NB4 (cell line): ENCODE measurements around the gene RBMS1.

Source experiments
- DNase-seq: peaks from one replicate; pipeline ENCODE4 v3.0.0; 2010; ENCODE audit warnings: low read depth
- H3K4me3 ChIP-seq: one replicate; pipeline ENCODE4 v1.5.1; 2011; ENCODE audit warnings: mild to moderate bottlenecking, low read depth, low read length, moderate library complexity
- CTCF ChIP-seq: IDR thresholded peaks from one replicate; pipeline ENCODE4 v1.5.1; 2012; ENCODE audit warnings: low read depth, low read length
- MYC ChIP-seq: IDR thresholded peaks from 2 replicates; pipeline ENCODE4 v1.6.1; 2011; ENCODE audit warnings: low read depth, low read length
- POLR2A ChIP-seq: IDR thresholded peaks from 2 replicates; pipeline ENCODE4 v1.6.1; 2011; ENCODE audit warnings: mild to moderate bottlenecking; ENCODE audit not compliant: insufficient read length; ENCODE audit errors: extremely low read depth
- TF ChIP-seq, protein P1 (sequence below): IDR thresholded peaks from 2 replicates; pipeline ENCODE4 v1.6.1; 2011; ENCODE audit warnings: low read depth, low read length

The RBMS1 gene

DNA sequence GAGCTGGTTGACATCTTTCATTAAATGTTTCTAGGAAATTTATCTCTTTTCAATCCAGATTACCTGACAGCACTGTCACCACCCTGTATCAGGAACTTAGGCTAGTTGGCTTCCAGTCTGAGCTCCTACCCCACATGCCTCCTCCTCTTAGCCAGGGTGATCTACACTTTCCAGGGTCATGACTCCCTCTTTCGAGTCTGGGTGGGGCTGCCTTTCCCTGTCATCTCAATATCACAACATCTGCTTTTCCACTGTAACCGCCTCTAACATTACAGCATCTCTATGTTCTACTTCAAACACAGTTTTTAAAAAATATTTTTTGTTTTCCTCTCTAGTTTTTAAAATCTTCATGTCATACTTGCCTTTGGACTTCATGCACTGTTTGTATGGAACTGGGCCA is 129.2 kb downstream of the RBMS1 start:
- TF ChIP-seq, protein P1, sequence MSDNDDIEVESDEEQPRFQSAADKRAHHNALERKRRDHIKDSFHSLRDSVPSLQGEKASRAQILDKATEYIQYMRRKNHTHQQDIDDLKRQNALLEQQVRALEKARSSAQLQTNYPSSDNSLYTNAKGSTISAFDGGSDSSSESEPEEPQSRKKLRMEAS = no peak
- TF ChIP-seq POLR2A = no peak
- TF ChIP-seq CTCF = no peak
- no peak for TF ChIP-seq MYC

DNA sequence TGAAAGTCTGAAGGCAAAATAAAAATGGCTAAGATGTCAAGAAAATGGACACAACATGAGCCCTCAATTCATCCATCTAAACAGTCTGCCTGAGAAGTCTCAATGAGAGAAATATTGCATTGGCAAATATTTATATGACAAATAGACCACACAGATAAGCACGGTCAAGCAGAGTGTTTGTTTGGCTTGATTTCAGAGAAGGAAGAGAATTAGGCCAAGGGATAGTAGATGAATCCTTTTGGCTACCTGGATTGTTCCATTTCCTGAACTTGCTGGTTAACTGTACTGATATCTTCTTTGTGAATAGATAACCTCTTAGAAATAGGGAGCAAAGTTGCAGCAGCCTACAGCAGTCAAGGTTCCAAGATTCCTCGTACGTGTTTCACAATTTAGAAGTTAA is 129.6 kb downstream of the RBMS1 start:
- TF ChIP-seq MYC (no peak), POLR2A (no peak), CTCF (no peak)
- TF ChIP-seq, protein P1 = no peak
- no peak overlapping the region for H3K4me3 ChIP-seq
- DNase-seq = no peak

More for the DNA sequence above, 129.2 kb downstream of the RBMS1 start:
- no peak for DNase-seq
- H3K4me3 ChIP-seq = no peak overlapping the region

GRCh38 chr2:160363055-160363454 is 130.6 kb downstream of the RBMS1 start:
- DNase-seq = no peak
- H3K4me3 ChIP-seq = no peak overlapping the region
- TF ChIP-seq CTCF (no peak), MYC (no peak), POLR2A (no peak)
- TF ChIP-seq, protein P1 = no peak

DNA sequence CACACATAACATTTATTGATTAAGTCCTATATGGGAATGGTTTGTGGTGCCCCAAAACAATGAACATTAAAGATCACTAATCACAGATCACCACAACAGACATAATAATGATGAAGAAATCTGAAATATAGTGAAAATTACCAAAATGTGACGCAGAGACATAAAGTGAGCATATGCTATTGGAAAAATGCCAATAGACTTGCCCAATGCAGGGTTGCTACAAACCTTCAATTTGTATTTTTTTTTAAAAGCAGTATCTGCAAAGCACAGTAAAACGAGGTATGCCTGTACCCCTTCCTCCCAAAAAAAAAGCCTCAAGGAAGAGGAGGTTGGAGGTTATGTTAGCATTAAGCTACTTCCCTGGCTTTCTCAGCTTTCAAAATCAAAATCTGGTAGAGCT is 131.1 kb downstream of the RBMS1 start:
- TF ChIP-seq, protein P1 = no peak
- TF ChIP-seq MYC (no peak), POLR2A (no peak), CTCF (no peak)
- DNase-seq = no peak
- no peak overlapping the region for H3K4me3 ChIP-seq

DNA sequence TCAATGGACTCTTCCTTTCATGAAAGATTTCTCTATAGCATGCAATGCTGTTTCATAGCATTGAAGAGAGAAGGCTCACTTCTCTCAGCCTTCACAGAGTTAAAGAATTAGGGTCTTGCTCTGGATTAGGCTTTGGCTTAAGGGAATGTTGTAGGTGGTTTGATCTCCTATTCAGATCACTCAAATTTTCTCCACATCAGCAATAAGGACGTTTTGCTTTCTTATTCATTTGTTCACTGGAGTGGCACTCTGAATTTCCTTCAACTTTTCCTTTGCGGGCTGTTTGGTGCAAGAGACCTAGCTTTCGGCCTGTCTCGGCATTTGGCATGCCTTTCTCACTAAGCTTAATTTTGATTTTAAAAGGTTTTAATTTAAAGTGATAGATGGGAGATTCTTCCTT is 131.6 kb downstream of the RBMS1 start:
- H3K4me3 ChIP-seq = no peak overlapping the region
- DNase-seq = no peak
- no peak for TF ChIP-seq CTCF
- TF ChIP-seq MYC = no peak
- TF ChIP-seq, protein P1 = no peak
- TF ChIP-seq POLR2A = no peak
